GM12864 (cell line): ENCODE results near the gene CCNB1IP1.

Source experiments
- DNase-seq: peaks from one replicate; pipeline ENCODE4 v3.0.0-alpha.2; 2011; ENCODE audit warnings: low read depth
- H3K4me3 ChIP-seq: 2 replicates; pipeline ENCODE4 v1.5.1; 2011; ENCODE audit warnings: mild to moderate bottlenecking, low read depth, low read length, control low read depth
- TF ChIP-seq, protein P1 (sequence below): IDR thresholded peaks from 2 replicates; pipeline ENCODE4 v1.5.1; 2011; ENCODE audit warnings: low read depth, mild to moderate bottlenecking, moderate library complexity, low read length, control low read depth, inconsistent platforms; ENCODE audit errors: missing control alignments

CCNB1IP1 gene, protein sequence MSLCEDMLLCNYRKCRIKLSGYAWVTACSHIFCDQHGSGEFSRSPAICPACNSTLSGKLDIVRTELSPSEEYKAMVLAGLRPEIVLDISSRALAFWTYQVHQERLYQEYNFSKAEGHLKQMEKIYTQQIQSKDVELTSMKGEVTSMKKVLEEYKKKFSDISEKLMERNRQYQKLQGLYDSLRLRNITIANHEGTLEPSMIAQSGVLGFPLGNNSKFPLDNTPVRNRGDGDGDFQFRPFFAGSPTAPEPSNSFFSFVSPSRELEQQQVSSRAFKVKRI

DNA sequence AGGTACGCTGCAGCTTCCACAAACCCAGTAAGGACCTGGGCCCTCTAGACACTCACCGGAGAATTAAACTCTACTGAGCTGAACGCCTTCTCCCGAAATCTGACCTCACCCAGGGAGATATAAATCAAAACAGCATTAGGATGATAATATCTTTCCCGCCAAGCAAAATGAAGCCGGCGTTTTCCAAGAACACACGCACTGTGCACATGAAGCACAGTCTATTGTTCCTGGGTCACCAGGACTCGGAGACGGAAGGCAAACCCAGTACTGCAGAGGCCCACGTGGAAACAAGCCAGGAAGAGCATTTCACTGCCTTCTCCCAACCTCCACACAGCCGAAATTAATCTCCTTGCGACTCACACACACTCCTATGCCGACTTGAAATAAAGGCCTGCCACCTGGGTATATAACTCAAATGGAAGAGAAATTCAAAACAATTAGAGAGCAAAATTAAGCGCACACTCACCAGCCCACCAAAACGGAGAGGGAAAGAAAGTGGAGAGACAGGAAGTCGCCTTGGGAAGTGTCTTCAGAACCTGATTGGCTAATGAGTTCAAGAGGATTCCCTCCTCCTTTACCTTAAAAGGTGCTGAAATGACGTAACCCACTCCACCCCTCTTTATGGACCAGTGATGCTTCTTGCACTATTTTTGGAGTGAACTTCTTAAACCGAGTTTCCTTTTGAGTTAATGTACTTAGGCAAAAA is at the start of gene CCNB1IP1:
Gene CCNB1IP1 (minus strand): TSS at position 492 of the 706 bp plus-strand sequence. CDS start 16,756 bp downstream, outside the sequence.
- TF ChIP-seq, protein P1, sequence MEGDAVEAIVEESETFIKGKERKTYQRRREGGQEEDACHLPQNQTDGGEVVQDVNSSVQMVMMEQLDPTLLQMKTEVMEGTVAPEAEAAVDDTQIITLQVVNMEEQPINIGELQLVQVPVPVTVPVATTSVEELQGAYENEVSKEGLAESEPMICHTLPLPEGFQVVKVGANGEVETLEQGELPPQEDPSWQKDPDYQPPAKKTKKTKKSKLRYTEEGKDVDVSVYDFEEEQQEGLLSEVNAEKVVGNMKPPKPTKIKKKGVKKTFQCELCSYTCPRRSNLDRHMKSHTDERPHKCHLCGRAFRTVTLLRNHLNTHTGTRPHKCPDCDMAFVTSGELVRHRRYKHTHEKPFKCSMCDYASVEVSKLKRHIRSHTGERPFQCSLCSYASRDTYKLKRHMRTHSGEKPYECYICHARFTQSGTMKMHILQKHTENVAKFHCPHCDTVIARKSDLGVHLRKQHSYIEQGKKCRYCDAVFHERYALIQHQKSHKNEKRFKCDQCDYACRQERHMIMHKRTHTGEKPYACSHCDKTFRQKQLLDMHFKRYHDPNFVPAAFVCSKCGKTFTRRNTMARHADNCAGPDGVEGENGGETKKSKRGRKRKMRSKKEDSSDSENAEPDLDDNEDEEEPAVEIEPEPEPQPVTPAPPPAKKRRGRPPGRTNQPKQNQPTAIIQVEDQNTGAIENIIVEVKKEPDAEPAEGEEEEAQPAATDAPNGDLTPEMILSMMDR = no peak
- peak within 1 kb of the TSS; percentile 79 for H3K4me3 ChIP-seq
- peak; percentile 87 for DNase-seq

GRCh38 chr14:20382526-20382925 is 49.4 kb upstream of the CCNB1IP1 start:
- DNase-seq = no peak
- no peak overlapping the region for H3K4me3 ChIP-seq
- TF ChIP-seq, protein P1 = no peak

DNA sequence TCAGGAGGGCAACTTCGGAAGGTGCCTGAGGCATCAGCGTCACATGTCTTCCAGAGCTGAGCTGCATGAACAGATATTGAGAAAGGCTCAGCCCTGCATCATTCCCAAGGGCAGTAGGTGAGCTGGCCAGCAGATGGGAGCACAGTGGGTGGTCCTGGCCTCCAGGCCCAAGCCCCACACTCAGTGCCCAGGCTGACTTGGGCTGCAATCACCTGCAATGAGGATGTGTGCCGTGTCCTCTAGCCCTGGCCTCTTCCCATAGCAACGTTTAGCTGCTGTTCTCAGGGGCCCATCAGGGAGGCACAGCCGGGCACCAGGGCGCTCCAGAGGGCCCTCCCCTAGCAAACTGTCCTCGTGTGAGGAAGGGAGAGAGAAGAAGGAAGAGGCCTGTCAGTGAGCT is 48.3 kb upstream of the CCNB1IP1 start:
- TF ChIP-seq, protein P1 = no peak
- H3K4me3 ChIP-seq = no peak overlapping the region
- no peak for DNase-seq

GRCh38 chr14:20380681-20381080 is 47.6 kb upstream of the CCNB1IP1 start:
- TF ChIP-seq, protein P1 = no peak
- DNase-seq = no peak
- H3K4me3 ChIP-seq = no peak overlapping the region

GRCh38 chr14:20379743-20380142 is 46.7 kb upstream of the CCNB1IP1 start:
- no peak overlapping the region for H3K4me3 ChIP-seq
- TF ChIP-seq, protein P1 = no peak
- DNase-seq = no peak

- no peak for DNase-seq
- TF ChIP-seq, protein P1 = no peak
These were observed 44.1 kb upstream of the CCNB1IP1 start for GRCh38 chr14:20377171-20377570.

More at GRCh38 chr14:20377171-20377570, 44.1 kb upstream of the CCNB1IP1 start:
- H3K4me3 ChIP-seq = no peak overlapping the region
